IgD-negative memory B cell (primary cell): ENCODE measurements around the gene TSPAN33. TPM values are rescaled to one million over a fixed set of nuclear protein-coding genes. Genes with fewer than 3 reads are reported as not detected.

ENCODE experiments used
- H3K27ac Mint-ChIP-seq, 3 donors: one replicate each; pipeline ENCODE4 v1.8.0; 2020 to 2022; ENCODE audit warnings: mild to moderate bottlenecking in 3 of 3, mixed read lengths in 3 of 3, moderate library complexity in 1 of 3
- H3K27me3 Mint-ChIP-seq: one replicate; pipeline ENCODE4 v1.8.0; 2021; ENCODE audit warnings: mixed read lengths
- H3K36me3 Mint-ChIP-seq: one replicate; pipeline ENCODE4 v1.8.0; 2020; ENCODE audit warnings: mild to moderate bottlenecking, mixed read lengths
- H3K4me1 Mint-ChIP-seq, 3 donors: one replicate each; pipeline ENCODE4 v1.8.0; 2020 to 2022; ENCODE audit warnings: mixed read lengths in 3 of 3, mild to moderate bottlenecking in 1 of 3
- H3K4me3 Mint-ChIP-seq, 4 donors: one replicate each; pipeline ENCODE4 v1.8.0; 2020 to 2022; ENCODE audit warnings: mild to moderate bottlenecking in 4 of 4, mixed read lengths in 4 of 4, moderate library complexity in 3 of 4
- H3K9me3 Mint-ChIP-seq, 3 donors: one replicate each; pipeline ENCODE4 v1.8.0; 2020 to 2021; ENCODE audit warnings: mixed read lengths in 3 of 3, mild to moderate bottlenecking in 1 of 3
- polyA plus RNA-seq: library from polyadenylated mRNA; unstranded; fragments of 300-500 nt; fragmentation: Illumina TruSeq; gene quantifications from one replicate; pipeline ENCODE4 v1.2.3, GENCODE V29; 2021

TSPAN33 gene
- polyA plus RNA-seq, 1 donor from 2014 or later = 55.0 TPM

DNA sequence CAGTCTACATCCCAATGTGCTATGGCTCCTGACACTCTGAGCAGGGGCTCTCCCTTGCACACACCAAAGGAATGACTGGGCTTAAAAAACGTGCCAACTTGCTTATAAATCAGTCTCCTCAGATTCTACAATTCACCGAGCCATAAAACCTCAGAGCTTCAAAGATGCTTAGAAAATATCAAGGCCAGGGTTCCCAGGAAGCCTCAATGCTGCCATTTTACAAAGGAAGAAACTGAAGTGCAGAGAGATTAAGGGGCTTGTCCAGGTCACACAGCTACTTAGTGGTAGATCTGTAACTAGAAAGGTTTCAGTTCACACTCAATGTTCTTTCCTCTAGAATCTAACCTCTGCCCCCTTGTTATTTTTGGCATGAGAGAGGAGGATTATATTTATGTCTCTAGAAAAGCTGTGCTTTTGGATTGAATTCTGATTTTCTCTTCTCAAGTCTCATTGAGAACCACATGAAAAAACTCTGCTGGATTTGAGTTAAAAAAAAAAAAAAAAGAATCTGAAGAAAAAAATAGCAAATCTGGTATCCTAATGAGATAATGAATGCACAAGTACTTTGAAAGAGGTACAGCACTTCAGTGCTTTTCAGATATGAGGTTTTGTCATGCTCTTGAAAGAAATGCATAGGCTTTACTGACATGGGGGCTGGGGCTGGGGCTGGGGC is 22.3 kb upstream of the TSPAN33 start:
- Mint-ChIP-seq H3K27me3 (no peaks in the 10 kb centered on the region), H3K4me1 (peaks cover 23 to 25% (median 23%) of the 10 kb centered on the region in 3 donors), H3K36me3 (no peaks in the 10 kb centered on the region), H3K4me3 (peak overlapping the region in 2 of 4 donors; percentile 65), H3K27ac (peak overlapping the region in 1 of 3 donors; percentile 81), H3K9me3 (peaks cover 0 to 4% (median 2%) of the 10 kb centered on the region in 3 donors)

- Mint-ChIP-seq H3K27me3 (no peaks in the 10 kb centered on the region), H3K4me1 (peaks cover 23 to 25% (median 23%) of the 10 kb centered on the region in 3 donors), H3K27ac (peak overlapping the region in 2 of 3 donors; percentile 46 to 81), H3K4me3 (peak overlapping the region in 2 of 4 donors; percentile 65 to 87), H3K36me3 (no peaks in the 10 kb centered on the region), H3K9me3 (peaks cover 0 to 4% (median 2%) of the 10 kb centered on the region in 3 donors)
Measured at GRCh38 chr7:129122751-129123509, 21.6 kb upstream of the TSPAN33 start.

DNA sequence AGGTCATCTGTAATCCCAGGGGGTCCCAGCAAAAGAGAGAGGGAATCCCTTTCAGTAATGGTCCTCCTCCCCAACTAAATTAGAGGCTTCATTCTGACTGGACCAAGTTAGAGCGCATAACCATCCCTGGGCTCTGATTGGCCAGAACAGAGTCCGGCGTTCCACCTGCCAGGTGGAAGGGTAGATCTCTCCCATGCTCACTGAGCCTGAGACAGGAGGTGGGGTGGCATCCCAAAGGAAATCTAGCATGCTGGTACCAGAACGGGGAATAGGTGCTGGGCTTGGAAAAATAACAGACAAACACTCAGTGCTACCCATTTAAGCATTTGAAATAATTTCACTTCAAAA is 21.0 kb upstream of the TSPAN33 start:
- no peak overlapping the region for H3K27ac Mint-ChIP-seq
- H3K36me3 Mint-ChIP-seq = no peaks in the 10 kb centered on the region
- H3K4me3 Mint-ChIP-seq = peak overlapping the region in 1 of 4 donors; percentile 87
- no peaks in the 10 kb centered on the region for H3K27me3 Mint-ChIP-seq
- peaks cover 0 to 4% (median 2%) of the 10 kb centered on the region in 3 donors for H3K9me3 Mint-ChIP-seq
- H3K4me1 Mint-ChIP-seq = peaks cover 23 to 25% (median 23%) of the 10 kb centered on the region in 3 donors

GRCh38 chr7:129126314-129126713 is 18.2 kb upstream of the TSPAN33 start:
- Mint-ChIP-seq H3K27ac (no peak overlapping the region), H3K36me3 (no peaks in the 10 kb centered on the region), H3K9me3 (peaks cover 0 to 3% (median 0%) of the 10 kb centered on the region in 3 donors), H3K27me3 (no peaks in the 10 kb centered on the region), H3K4me1 (peaks cover 19 to 23% (median 22%) of the 10 kb centered on the region in 3 donors), H3K4me3 (no peak overlapping the region)

- H3K27me3 Mint-ChIP-seq = no peaks in the 10 kb centered on the region
- H3K4me1 Mint-ChIP-seq = peaks cover 16 to 19% (median 18%) of the 10 kb centered on the region in 3 donors
- H3K27ac Mint-ChIP-seq = no peak overlapping the region
- H3K4me3 Mint-ChIP-seq = no peak overlapping the region
- no peaks in the 10 kb centered on the region for H3K9me3 Mint-ChIP-seq
- no peaks in the 10 kb centered on the region for H3K36me3 Mint-ChIP-seq
Measured at GRCh38 chr7:129127154-129127553, 17.4 kb upstream of the TSPAN33 start.

- no peaks in the 10 kb centered on the region for H3K27me3 Mint-ChIP-seq
- H3K4me3 Mint-ChIP-seq = no peak overlapping the region
- peaks cover 11 to 15% (median 14%) of the 10 kb centered on the region in 3 donors for H3K4me1 Mint-ChIP-seq
- no peaks in the 10 kb centered on the region for H3K9me3 Mint-ChIP-seq
- H3K27ac Mint-ChIP-seq = no peak overlapping the region
- H3K36me3 Mint-ChIP-seq = no peaks in the 10 kb centered on the region
Measured at GRCh38 chr7:129127601-129128000, 16.9 kb upstream of the TSPAN33 start.

DNA sequence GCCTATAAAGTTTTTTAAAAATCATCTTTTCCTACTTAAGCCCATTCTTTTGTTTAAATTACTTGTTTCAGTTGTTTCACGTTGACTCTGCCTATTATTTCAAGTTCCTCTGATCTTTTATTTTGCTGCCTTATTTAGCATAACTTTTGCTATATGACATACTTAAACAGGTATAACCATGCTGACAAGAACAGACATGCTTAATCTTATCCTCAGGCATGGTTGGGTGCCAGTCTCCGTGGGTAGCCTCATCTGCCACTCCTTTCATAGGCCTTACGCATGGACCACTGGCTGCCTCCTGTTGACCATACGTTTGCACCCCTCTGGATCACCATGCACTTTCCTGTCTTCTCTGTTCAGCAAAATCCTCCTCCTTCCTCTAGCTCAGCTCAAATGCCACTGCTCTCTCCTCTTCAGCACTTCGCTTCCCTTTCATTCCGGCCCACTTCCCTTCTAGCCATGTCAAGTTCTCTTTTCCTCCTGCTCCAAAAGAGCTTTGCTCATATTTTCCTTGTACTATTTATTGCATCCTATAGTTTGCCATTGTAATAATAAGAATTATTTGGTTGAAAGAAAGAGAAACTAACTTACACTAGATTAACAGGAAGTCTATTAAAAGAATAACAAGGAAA is 10.0 kb upstream of the TSPAN33 start:
- Mint-ChIP-seq H3K4me3 (peak overlapping the region; percentile 51 to 90 (median 58)), H3K9me3 (no peaks in the 10 kb centered on the region), H3K27ac (peak overlapping the region; percentile 68 to 91 (median 68)), H3K27me3 (peaks cover 2% of the 10 kb centered on the region), H3K36me3 (no peaks in the 10 kb centered on the region), H3K4me1 (peaks cover 24 to 35% (median 34%) of the 10 kb centered on the region in 3 donors)

DNA sequence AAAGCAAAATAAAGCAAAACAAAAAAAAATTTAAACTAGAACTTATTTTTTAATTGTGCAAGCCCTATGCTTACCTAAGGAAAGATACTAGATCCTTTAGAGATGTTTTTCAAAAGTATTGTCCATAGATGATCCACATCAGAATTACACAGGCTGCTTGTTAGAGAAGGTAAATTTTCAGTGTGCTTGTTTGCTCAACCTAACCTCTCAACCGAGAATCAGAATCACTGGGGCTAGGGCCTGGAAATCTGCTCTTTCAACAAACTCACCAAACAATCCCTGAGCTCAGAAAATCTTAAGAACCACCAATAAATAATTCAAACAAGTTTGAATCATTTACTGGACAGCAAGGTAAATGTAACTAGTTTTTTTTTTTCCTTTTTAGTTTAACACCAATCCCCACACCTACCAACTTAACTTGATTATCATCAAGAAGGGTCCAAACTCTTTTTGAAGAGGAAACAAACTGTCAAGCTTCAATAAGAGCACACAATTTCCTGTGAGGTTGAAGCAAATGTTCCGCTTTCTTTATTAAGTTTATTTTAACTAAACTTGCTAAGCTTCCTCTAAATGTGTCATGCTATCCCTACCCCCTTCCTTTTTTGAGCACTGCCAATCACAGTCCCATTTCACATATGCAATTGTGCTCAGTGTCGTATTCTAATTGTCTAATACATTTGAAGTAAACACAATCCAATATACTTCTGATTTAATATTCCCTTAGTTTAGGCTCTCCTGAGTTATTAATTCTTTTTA is 7.4 kb upstream of the TSPAN33 start:
- Mint-ChIP-seq H3K9me3 (no peaks in the 10 kb centered on the region), H3K4me3 (peak overlapping the region; percentile 78 to 91 (median 84)), H3K4me1 (peaks cover 26 to 38% (median 34%) of the 10 kb centered on the region in 3 donors), H3K36me3 (no peaks in the 10 kb centered on the region), H3K27me3 (peaks cover 2% of the 10 kb centered on the region), H3K27ac (peak overlapping the region; percentile 86 to 98 (median 95))

DNA sequence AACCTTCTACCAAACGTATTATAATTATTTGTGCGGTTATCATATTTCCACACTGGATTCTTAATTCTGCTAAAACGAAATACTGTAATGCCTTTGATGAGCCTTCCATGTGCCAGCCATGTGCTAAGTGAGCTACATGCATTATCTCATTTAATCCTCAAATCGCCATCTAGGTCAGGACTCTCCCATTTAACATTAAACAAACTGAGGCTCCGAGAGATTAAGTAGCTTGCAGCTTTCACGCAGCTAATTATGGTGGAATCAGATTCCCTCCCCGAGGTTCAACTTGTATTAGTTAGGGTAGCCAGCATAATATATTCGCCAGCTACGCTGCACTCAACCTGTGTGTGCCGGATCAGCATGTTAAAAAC is 798 bp upstream of the TSPAN33 start:
- H3K27me3 Mint-ChIP-seq = no peaks in the 10 kb centered on the region
- H3K9me3 Mint-ChIP-seq = no peaks in the 10 kb centered on the region
- peak overlapping the region; percentile 89 to 99 (median 96) for H3K4me3 Mint-ChIP-seq
- peaks cover 36 to 49% (median 43%) of the 10 kb centered on the region in 3 donors for H3K4me1 Mint-ChIP-seq
- peak overlapping the region in 2 of 3 donors; percentile 54 to 63 for H3K27ac Mint-ChIP-seq
- H3K36me3 Mint-ChIP-seq = peaks cover 3% of the 10 kb centered on the region

- Mint-ChIP-seq H3K27me3 (no peaks in the 10 kb centered on the region), H3K4me3 (peak overlapping the region; percentile 93 to 98 (median 96)), H3K9me3 (no peaks in the 10 kb centered on the region), H3K4me1 (peaks cover 37 to 52% (median 50%) of the 10 kb centered on the region in 3 donors), H3K27ac (peak overlapping the region; percentile 79 to 99 (median 86)), H3K36me3 (peaks cover 4% of the 10 kb centered on the region)
Measured at GRCh38 chr7:129144834-129145668, 544 bp downstream of the TSPAN33 start.

DNA sequence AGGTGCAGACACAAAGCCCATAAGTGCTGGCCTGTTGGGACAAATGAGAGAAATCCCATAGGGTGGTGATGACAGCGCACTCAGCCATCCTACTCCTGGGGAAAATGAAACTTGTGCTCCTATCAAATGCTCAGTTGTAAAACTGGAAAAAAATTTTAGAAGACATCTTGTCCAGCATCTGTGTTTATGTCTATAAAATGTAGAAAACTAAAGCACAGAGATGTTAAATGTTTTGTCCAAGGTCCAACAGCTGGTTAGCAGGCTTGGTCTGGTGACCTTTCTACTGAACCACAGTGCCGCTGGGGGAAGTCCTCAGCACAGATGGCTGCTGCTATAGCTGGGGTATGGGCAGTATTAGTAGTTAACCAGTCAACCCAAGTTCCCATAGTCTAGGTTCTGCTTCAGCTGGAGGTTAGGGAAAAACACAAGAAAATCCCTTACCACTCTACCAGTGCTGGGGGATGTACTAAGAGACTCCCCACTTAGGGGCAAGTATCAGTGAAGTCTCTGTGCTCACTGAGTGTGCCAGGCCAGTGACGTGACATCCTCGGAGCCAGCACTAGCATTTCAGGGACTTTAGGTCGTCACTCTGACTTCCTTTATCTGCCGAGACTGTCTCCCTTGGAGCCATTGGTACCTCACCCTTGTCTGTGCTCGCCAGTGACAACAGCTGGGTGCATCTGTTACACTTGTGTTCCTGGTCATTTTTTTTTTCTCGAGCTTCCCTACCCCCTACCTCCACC is 1.9 kb downstream of the TSPAN33 start:
- no peaks in the 10 kb centered on the region for H3K27me3 Mint-ChIP-seq
- H3K4me3 Mint-ChIP-seq = peak overlapping the region; percentile 93 to 98 (median 96)
- no peaks in the 10 kb centered on the region for H3K9me3 Mint-ChIP-seq
- H3K27ac Mint-ChIP-seq = peak overlapping the region; percentile 79 to 99 (median 91)
- H3K36me3 Mint-ChIP-seq = peaks cover 4% of the 10 kb centered on the region
- peaks cover 39 to 54% (median 52%) of the 10 kb centered on the region in 3 donors for H3K4me1 Mint-ChIP-seq

DNA sequence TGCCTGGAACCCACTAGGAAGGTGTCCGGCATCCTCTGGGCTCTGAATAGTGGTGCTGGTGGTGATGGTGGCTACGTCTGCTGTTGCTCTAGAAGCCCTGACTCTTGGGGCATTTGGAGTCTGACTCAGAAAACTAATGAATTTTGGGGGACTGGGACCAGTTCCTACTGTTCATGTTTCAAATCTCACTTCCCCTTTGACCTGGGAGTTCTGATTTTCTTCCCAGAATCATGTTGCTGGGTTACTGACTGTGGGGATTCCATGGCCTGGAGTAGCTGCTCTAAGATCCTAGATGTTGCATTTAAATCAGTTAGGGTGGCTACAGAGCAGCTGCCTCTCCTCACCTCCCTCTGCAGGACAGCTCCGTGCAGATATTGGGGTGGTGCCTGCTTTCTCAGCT is 3.2 kb downstream of the TSPAN33 start:
- Mint-ChIP-seq H3K27ac (peak overlapping the region in 2 of 3 donors; percentile 79 to 99), H3K4me3 (peak overlapping the region; percentile 58 to 95 (median 74)), H3K4me1 (peaks cover 39 to 58% (median 58%) of the 10 kb centered on the region in 3 donors), H3K36me3 (peaks cover 4% of the 10 kb centered on the region), H3K9me3 (no peaks in the 10 kb centered on the region), H3K27me3 (no peaks in the 10 kb centered on the region)

DNA sequence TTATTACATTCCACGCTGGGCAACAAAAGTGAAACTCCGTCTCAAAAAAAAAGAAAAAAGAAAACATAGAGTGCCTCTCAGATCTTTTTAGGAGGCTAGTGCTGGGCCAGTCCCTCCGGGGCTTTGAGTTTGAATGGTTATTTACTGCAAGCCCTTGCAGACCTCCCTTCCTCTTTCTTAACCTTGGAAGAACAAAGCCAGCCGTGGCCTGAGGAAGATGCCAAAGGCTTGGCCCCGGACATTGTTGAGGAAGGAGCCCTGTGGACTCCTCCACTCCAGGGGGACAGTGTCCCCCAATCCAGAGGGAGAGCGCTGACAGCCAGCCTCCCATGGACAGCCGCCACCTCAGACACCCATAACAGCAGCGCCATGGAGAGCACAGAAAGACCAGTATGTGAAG is 5.0 kb downstream of the TSPAN33 start:
- peak overlapping the region in 1 of 3 donors; percentile 86 for H3K27ac Mint-ChIP-seq
- no peaks in the 10 kb centered on the region for H3K9me3 Mint-ChIP-seq
- H3K27me3 Mint-ChIP-seq = no peaks in the 10 kb centered on the region
- H3K4me3 Mint-ChIP-seq = no peak overlapping the region
- H3K4me1 Mint-ChIP-seq = peaks cover 39 to 52% (median 51%) of the 10 kb centered on the region in 3 donors
- peaks cover 4% of the 10 kb centered on the region for H3K36me3 Mint-ChIP-seq
